Prostate gland (tissue), 2 donors: ENCODE measurements around the gene C5AR2.

ENCODE experiments used
- POLR2A ChIP-seq: fragments of 450-650 bp; IDR thresholded peaks from one replicate; pipeline ENCODE4 v1.6.1; 2016; ENCODE audit warnings: antibody characterized with exemption, mild to moderate bottlenecking
- POLR2AphosphoS5 ChIP-seq: sonication (generic); formaldehyde crosslinking; IDR thresholded peaks from one replicate; pipeline ENCODE4 v1.6.1; 2017; ENCODE audit warnings: antibody characterized with exemption
- TF ChIP-seq, protein P1 (sequence below), 4 experiments: fragments of 200-600 bp in 2 of 4; fragments of 450-650 bp in 2 of 4; sonication (generic) in 2 of 4; IDR thresholded peaks; 1 replicate in 3 of 4; 2 replicates in 1 of 4; pipeline ENCODE4 v1.5.1; 2016 to 2019; ENCODE audit warnings: antibody characterized with exemption in 4 of 4, mild to moderate bottlenecking in 2 of 4, moderate library complexity in 2 of 4

DNA sequence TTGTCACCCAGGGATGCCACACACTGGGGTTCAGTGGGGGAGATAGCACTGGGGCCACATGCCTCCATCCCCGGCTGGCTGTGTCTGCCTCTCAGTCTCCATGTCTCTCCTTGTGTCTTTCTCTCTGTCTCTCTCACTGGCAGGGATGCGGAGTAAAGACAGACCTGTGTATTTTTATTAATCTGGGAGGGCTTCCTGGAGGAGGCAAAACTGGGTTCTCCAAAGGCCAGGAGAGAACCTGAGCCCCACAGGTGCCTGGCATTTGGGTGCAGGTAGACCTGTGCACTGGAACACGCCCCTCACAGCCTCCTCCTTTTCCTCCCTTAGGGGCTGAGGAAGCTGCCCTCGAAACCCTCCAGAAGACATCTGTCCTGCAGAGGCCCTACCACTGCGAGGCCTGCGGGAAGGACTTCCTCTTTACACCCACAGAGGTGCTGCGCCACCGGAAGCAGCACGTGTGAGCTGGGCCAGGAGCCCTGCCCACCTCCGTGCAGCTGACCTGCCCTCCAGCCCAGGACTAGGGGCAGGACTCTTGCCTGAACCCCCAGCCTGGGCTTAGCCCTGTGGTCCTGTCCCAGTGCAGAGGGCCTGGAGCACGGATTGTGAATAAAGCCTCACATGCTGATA, 49.8 kb downstream of the C5AR2 start:
- no peak for TF ChIP-seq POLR2AphosphoS5
- TF ChIP-seq, protein P1, sequence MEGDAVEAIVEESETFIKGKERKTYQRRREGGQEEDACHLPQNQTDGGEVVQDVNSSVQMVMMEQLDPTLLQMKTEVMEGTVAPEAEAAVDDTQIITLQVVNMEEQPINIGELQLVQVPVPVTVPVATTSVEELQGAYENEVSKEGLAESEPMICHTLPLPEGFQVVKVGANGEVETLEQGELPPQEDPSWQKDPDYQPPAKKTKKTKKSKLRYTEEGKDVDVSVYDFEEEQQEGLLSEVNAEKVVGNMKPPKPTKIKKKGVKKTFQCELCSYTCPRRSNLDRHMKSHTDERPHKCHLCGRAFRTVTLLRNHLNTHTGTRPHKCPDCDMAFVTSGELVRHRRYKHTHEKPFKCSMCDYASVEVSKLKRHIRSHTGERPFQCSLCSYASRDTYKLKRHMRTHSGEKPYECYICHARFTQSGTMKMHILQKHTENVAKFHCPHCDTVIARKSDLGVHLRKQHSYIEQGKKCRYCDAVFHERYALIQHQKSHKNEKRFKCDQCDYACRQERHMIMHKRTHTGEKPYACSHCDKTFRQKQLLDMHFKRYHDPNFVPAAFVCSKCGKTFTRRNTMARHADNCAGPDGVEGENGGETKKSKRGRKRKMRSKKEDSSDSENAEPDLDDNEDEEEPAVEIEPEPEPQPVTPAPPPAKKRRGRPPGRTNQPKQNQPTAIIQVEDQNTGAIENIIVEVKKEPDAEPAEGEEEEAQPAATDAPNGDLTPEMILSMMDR (IDR thresholded peaks at IDR 0.05): no peak
- no peak for TF ChIP-seq POLR2A
